Astrocyte of the cerebellum (primary cell): ENCODE measurements around the gene KLHDC1.

Source experiments
- DNase-seq: peaks from one replicate; pipeline ENCODE4 v3.0.0-alpha.2; 2011; ENCODE audit warnings: low read depth
- H3K4me3 ChIP-seq: 2 replicates; pipeline ENCODE4 v1.5.1; 2011; ENCODE audit warnings: mild to moderate bottlenecking, low read depth, low read length, moderate library complexity
- in situ Hi-C: cut with HindIII; loops from 2 replicates; pipeline ENCODE4 v1.10.0; 2017; ENCODE audit warnings: low sequenced_read_pairs
- TF ChIP-seq, protein P1 (sequence below): IDR thresholded peaks from 2 replicates; pipeline ENCODE4 v1.5.1; 2012; ENCODE audit warnings: low read length, low read depth, moderate library complexity, mild to moderate bottlenecking; ENCODE audit errors: missing control alignments

The KLHDC1 gene

DNA sequence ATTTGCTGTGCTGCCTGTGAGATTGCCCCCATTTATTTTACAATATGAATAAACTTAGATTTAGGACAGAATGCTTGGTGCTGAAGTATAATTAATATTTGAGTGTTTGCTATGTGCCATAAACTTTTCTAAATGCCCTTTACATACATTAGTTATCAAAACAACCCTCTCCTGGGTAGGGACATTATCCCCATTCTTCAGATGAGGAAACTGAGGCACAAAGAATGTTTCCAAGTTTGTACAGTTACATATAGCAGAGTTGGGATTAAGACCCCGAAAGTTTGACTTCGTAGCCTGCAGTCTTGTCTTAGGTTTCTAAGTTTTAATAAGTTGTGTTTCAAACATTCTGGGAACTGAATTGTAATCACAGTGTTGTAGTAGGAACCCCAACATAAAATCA is 93.4 kb downstream of the KLHDC1 start:
- DNase-seq, result no peak
- no peak overlapping the region for H3K4me3 ChIP-seq
- in situ Hi-C loops, result no loop called here
- TF ChIP-seq, protein P1, sequence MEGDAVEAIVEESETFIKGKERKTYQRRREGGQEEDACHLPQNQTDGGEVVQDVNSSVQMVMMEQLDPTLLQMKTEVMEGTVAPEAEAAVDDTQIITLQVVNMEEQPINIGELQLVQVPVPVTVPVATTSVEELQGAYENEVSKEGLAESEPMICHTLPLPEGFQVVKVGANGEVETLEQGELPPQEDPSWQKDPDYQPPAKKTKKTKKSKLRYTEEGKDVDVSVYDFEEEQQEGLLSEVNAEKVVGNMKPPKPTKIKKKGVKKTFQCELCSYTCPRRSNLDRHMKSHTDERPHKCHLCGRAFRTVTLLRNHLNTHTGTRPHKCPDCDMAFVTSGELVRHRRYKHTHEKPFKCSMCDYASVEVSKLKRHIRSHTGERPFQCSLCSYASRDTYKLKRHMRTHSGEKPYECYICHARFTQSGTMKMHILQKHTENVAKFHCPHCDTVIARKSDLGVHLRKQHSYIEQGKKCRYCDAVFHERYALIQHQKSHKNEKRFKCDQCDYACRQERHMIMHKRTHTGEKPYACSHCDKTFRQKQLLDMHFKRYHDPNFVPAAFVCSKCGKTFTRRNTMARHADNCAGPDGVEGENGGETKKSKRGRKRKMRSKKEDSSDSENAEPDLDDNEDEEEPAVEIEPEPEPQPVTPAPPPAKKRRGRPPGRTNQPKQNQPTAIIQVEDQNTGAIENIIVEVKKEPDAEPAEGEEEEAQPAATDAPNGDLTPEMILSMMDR, result no peak

DNA sequence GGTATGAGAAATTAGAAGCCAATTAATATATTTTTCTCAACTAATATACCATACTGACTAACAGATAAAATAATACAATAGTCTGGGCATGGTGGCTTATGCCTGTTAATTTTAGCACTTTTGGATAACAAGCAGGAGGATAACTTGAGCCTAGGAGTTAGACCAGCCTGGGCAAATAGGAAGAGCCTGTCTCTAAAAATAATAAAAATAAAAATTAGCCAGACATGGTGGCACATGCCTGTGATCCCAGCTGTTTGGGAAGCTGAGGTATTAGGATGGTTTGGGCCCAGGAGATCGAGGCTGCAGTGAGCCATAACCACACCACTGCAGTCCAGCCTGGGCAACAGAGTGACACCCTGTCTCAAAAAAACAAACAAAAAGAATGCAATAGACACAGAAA is 99.7 kb downstream of the KLHDC1 start:
- TF ChIP-seq, protein P1, result no peak

DNA sequence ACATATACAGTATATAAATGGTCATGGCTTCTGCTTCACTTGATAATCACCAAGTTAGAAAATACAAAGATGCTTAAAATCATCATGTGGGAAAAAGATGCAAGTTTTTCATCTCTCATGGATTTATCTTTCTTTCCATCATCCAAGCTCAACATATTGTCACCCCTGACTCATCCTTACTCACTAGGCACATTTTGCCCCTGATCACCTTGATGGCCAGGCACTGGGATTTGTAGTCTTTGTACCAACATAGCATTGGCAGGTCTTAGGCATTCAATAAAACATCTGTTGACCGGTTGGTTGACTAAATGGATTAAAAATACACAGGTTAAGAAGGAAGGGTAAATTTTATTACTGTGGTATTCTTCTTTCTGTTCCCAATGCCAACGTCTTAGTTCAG is 103.1 kb downstream of the KLHDC1 start:
- no peak for DNase-seq
- TF ChIP-seq, protein P1, result no peak
- H3K4me3 ChIP-seq, result no peak overlapping the region
- in situ Hi-C loops, result no loop called here

More for the DNA sequence above, 99.7 kb downstream of the KLHDC1 start:
- no peak for DNase-seq
- in situ Hi-C loops, result no loop called here
- H3K4me3 ChIP-seq, result no peak overlapping the region
